Mesothelial cell of epicardium (in vitro differentiated cells): ENCODE results near the gene IL26. TPM values are rescaled to one million over a fixed set of nuclear protein-coding genes. Genes with fewer than 3 reads are reported as not detected.

Experiments
- DNase-seq, 2 experiments: peaks; one replicate each; pipeline ENCODE4 v3.0.0; 2021; ENCODE audit warnings: low spot score in 2 of 2; ENCODE audit not compliant: unreplicated experiment in 2 of 2
- H3K27ac Mint-ChIP-seq: 2 replicates; pipeline ENCODE4 v1.8.0; 2021; ENCODE audit warnings: mixed read lengths
- H3K27me3 Mint-ChIP-seq: 2 replicates; pipeline ENCODE4 v1.8.0; 2021; ENCODE audit warnings: low read depth, mixed read lengths
- H3K36me3 Mint-ChIP-seq: 2 replicates; pipeline ENCODE4 v1.8.0; 2021; ENCODE audit warnings: mixed read lengths
- H3K4me1 Mint-ChIP-seq: 2 replicates; pipeline ENCODE4 v1.8.0; 2021; ENCODE audit warnings: mixed read lengths
- H3K4me3 Mint-ChIP-seq: 2 replicates; pipeline ENCODE4 v1.8.0; 2021; ENCODE audit warnings: mild to moderate bottlenecking, moderate library complexity, mixed read lengths
- H3K9me3 Mint-ChIP-seq: 2 replicates; pipeline ENCODE4 v1.8.0; 2021; ENCODE audit warnings: mixed read lengths
- CTCF ChIP-seq: fragments of 200-600 bp; sonication (generic); IDR thresholded peaks from one replicate; pipeline ENCODE4 v1.5.0; 2021; ENCODE audit warnings: antibody characterized with exemption; ENCODE audit not compliant: unreplicated experiment
- total RNA-seq: library from RNA; stranded (reverse); gene quantifications from 3 replicates; pipeline ENCODE4 v1.2.1, GENCODE V29; 2021

Gene IL26
- total RNA-seq, 1 donor from 2014 or later, result not detected

- Mint-ChIP-seq H3K27me3 (peaks cover 2% of the 10 kb centered on the region), H3K36me3 (no peaks in the 10 kb centered on the region), H3K9me3 (peaks cover 3% of the 10 kb centered on the region), H3K4me3 (no peak overlapping the region), H3K4me1 (peaks cover 14% of the 10 kb centered on the region), H3K27ac (no peak overlapping the region)
- DNase-seq, result no peak
- TF ChIP-seq CTCF, result no peak
Observed at GRCh38 chr12:68268967-68269366, 43.4 kb upstream of the IL26 start.

GRCh38 chr12:68267892-68268396 lies 42.3 kb upstream of the IL26 start:
- no peak for DNase-seq
- no peaks in the 10 kb centered on the region for H3K36me3 Mint-ChIP-seq
- H3K27me3 Mint-ChIP-seq, result peaks cover 2% of the 10 kb centered on the region
- peaks cover 14% of the 10 kb centered on the region for H3K4me1 Mint-ChIP-seq
- H3K4me3 Mint-ChIP-seq, result no peak overlapping the region
- no peak overlapping the region for H3K27ac Mint-ChIP-seq
- H3K9me3 Mint-ChIP-seq, result peaks cover 3% of the 10 kb centered on the region
- no peak for TF ChIP-seq CTCF

GRCh38 chr12:68264857-68265256 lies 39.2 kb upstream of the IL26 start:
- Mint-ChIP-seq H3K36me3 (no peaks in the 10 kb centered on the region), H3K27me3 (peaks cover 6% of the 10 kb centered on the region), H3K4me3 (no peak overlapping the region), H3K27ac (no peak overlapping the region), H3K9me3 (peaks cover 3% of the 10 kb centered on the region), H3K4me1 (peaks cover 13% of the 10 kb centered on the region)
- no peak for TF ChIP-seq CTCF
- no peak for DNase-seq

GRCh38 chr12:68264158-68264855 lies 38.7 kb upstream of the IL26 start:
- Mint-ChIP-seq H3K27me3 (peaks cover 6% of the 10 kb centered on the region), H3K4me1 (peaks cover 13% of the 10 kb centered on the region), H3K4me3 (no peak overlapping the region), H3K27ac (no peak overlapping the region), H3K36me3 (no peaks in the 10 kb centered on the region), H3K9me3 (peaks cover 3% of the 10 kb centered on the region)
- no peak for TF ChIP-seq CTCF
- no peak for DNase-seq

GRCh38 chr12:68263366-68263765 lies 37.8 kb upstream of the IL26 start:
- no peaks in the 10 kb centered on the region for H3K36me3 Mint-ChIP-seq
- no peak overlapping the region for H3K4me3 Mint-ChIP-seq
- H3K9me3 Mint-ChIP-seq, result peaks cover 3% of the 10 kb centered on the region
- peaks cover 4% of the 10 kb centered on the region for H3K27me3 Mint-ChIP-seq
- H3K27ac Mint-ChIP-seq, result no peak overlapping the region
- no peak for DNase-seq
- H3K4me1 Mint-ChIP-seq, result peaks cover 8% of the 10 kb centered on the region
- no peak for TF ChIP-seq CTCF
